B cell (primary cell): ENCODE data around the gene NRG2.

Experiments
- CTCF ChIP-seq: fragments of 200-600 bp; IDR thresholded peaks from one replicate; pipeline ENCODE4 v1.8.0; 2022; ENCODE audit warnings: antibody characterized with exemption, mild to moderate bottlenecking
- EZH2 ChIP-seq: IDR thresholded peaks from 2 replicates; pipeline ENCODE4 v1.6.1; 2012; ENCODE audit warnings: borderline replicate concordance, low read depth, mild to moderate bottlenecking, moderate library complexity, low read length; ENCODE audit not compliant: insufficient read depth, poor library complexity, severe bottlenecking

- no peak for TF ChIP-seq CTCF
- no peak for TF ChIP-seq EZH2
Measured at GRCh38 chr5:139974661-139975060, 68.4 kb downstream of the NRG2 start.
